NCI-H2171 treated with DMSO at 0.1 percent for 48 hours (cell line): ENCODE measurements around the gene NEURL2.

Experiments
- DNase-seq: peaks from one replicate; lab custom pipeline; 2025; lab: John Stamatoyannopoulos, UW

Gene NEURL2

GRCh38 chr20:45872626-45873025 is 18.4 kb downstream of the NEURL2 start:
- no peak for DNase-seq

GRCh38 chr20:45867819-45868176 is 23.2 kb downstream of the NEURL2 start:
- no peak for DNase-seq

- DNase-seq = no peak
These were observed 23.7 kb downstream of the NEURL2 start for GRCh38 chr20:45867136-45867818.

- DNase-seq = no peak
These were observed 24.6 kb downstream of the NEURL2 start for GRCh38 chr20:45866454-45866853.

- no peak for DNase-seq
These were observed 27.2 kb downstream of the NEURL2 start for GRCh38 chr20:45863543-45864470.

GRCh38 chr20:45861221-45862075 is 29.6 kb downstream of the NEURL2 start:
- no peak for DNase-seq

- DNase-seq = peak; percentile 90
These were observed 30.3 kb downstream of the NEURL2 start for GRCh38 chr20:45860560-45861220.

- no peak for DNase-seq
These were observed 31.1 kb downstream of the NEURL2 start for GRCh38 chr20:45859916-45860315.

- no peak for DNase-seq
These were observed 33.2 kb downstream of the NEURL2 start for GRCh38 chr20:45857882-45858216.

GRCh38 chr20:45857114-45857881 is 33.7 kb downstream of the NEURL2 start, which contains the start of the genes ACOT8 and ZSWIM3:
TSS of gene ACOT8 (minus strand) at chr20:45857392. CDS start at chr20:45857315, 77 bp downstream.
TSS of gene ZSWIM3 (plus strand) at chr20:45857614. CDS start at chr20:45857826, 212 bp downstream.
- DNase-seq = peak; percentile 100

- no peak for DNase-seq
These were observed 37.5 kb downstream of the NEURL2 start for GRCh38 chr20:45853484-45853883.

- no peak for DNase-seq
These were observed 38.7 kb downstream of the NEURL2 start for GRCh38 chr20:45852326-45852725.

GRCh38 chr20:45851501-45851900 is 39.5 kb downstream of the NEURL2 start:
- DNase-seq = no peak

- no peak for DNase-seq
These were observed 40.1 kb downstream of the NEURL2 start for GRCh38 chr20:45850926-45851325.

- DNase-seq = no peak
These were observed 40.8 kb downstream of the NEURL2 start for GRCh38 chr20:45850238-45850637.

GRCh38 chr20:45848969-45849582 is 41.9 kb downstream of the NEURL2 start:
- DNase-seq = no peak

- no peak for DNase-seq
These were observed 42.6 kb downstream of the NEURL2 start for GRCh38 chr20:45848421-45848820.

GRCh38 chr20:45845452-45845851 is 45.6 kb downstream of the NEURL2 start:
- DNase-seq = no peak

GRCh38 chr20:45843506-45843905 is 47.5 kb downstream of the NEURL2 start:
- no peak for DNase-seq

- DNase-seq = no peak
These were observed 48.7 kb downstream of the NEURL2 start for GRCh38 chr20:45842169-45842812.
